Activated CD4-positive, alpha-beta T cell treated with anti-CD3 and anti-CD28 coated beads, Interleukin-2, amount 10 ng/mL, durations not matched to agents 24 days and 14 days (primary cell): ENCODE data around the gene CLASRP. TPM values are rescaled to one million over a fixed set of nuclear protein-coding genes. Genes with fewer than 3 reads are reported as not detected.
"Not testable (repeated sequence)": the region's sequence is repeated elsewhere in the genome, so short reads cannot be mapped to it uniquely, and the experiment has no call there.

Experiments
- DNase-seq: peaks from one replicate; pipeline ENCODE4 v3.0.0; 2022
- H3K27ac Mint-ChIP-seq: one replicate; pipeline ENCODE4 v1.8.0; 2022; ENCODE audit warnings: mild to moderate bottlenecking, mixed read lengths
- H3K27me3 Mint-ChIP-seq: one replicate; pipeline ENCODE4 v1.8.0; 2022; ENCODE audit warnings: mixed read lengths
- H3K36me3 Mint-ChIP-seq: one replicate; pipeline ENCODE4 v1.8.0; 2022; ENCODE audit warnings: low read depth, mild to moderate bottlenecking, mixed read lengths
- H3K4me1 Mint-ChIP-seq: one replicate; pipeline ENCODE4 v1.8.0; 2021; ENCODE audit warnings: mixed read lengths
- H3K4me3 Mint-ChIP-seq: one replicate; pipeline ENCODE4 v1.8.0; 2022; ENCODE audit warnings: mild to moderate bottlenecking, moderate library complexity, mixed read lengths
- H3K9me3 Mint-ChIP-seq: one replicate; pipeline ENCODE4 v1.8.0; 2021; ENCODE audit warnings: mixed read lengths
- intact Hi-C: fragments of 100-400 bp; cut with micrococcal nuclease; formaldehyde crosslinking; loops from one replicate; pipeline ENCODE4 v1.15.1; 2023
- total RNA-seq: library from RNA; stranded (reverse); gene quantifications from 2 replicates; pipeline ENCODE4 v1.2.3, GENCODE V29; 2022

The CLASRP gene
- total RNA-seq, 1 donor from 2014 or later: 111 TPM

DNA sequence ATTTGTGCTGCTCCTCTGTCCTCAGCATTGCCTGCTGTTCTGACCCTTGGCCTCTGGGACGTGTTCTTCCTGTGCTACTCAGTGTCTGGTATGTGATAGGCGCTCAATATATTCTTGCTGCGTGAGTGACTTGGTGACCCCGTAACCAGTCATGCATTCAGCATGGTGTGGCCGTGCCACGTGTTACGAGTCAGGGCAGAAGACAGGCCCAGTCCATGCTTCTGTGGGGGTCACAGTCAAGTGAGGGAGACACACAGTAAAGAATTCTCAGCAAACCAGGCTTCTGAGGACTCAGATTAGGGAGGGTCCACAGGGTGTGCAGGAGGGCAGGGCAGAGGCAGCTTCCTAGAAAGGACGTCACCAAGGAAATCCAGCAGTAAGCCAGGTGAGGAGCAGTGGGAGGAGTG, 62.0 kb downstream of the CLASRP start:
- H3K4me3 Mint-ChIP-seq: no peak overlapping the region
- H3K4me1 Mint-ChIP-seq: peaks cover 39% of the 10 kb centered on the region
- H3K36me3 Mint-ChIP-seq: peaks cover 1% of the 10 kb centered on the region
- intact Hi-C loops: no loop called here
- DNase-seq: no peak
- no peak overlapping the region for H3K27ac Mint-ChIP-seq
- H3K27me3 Mint-ChIP-seq: no peaks in the 10 kb centered on the region
- no peaks in the 10 kb centered on the region for H3K9me3 Mint-ChIP-seq

DNA sequence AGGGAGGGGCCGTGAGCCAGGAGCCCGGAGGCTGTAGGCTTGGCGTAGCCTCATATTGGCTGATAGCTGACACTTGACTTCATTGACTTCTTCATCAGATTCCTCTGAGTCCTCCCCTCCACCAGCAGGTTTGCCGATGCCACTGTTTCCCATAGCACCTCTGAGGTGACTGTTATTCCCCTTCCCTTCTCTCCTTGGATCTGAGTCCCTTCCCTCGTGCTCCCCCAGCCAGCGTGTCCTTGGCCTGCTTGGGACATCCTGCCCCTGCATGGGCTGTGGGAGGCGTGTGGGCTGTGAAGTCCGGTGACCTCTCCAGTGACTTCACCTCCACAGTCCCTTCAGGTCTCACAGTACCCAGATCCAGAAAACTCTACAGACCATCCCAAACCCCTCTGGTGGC, 63.0 kb downstream of the CLASRP start:
- no peaks in the 10 kb centered on the region for H3K27me3 Mint-ChIP-seq
- H3K4me3 Mint-ChIP-seq: no peak overlapping the region
- no peak overlapping the region for H3K27ac Mint-ChIP-seq
- H3K9me3 Mint-ChIP-seq: no peaks in the 10 kb centered on the region
- peaks cover 30% of the 10 kb centered on the region for H3K4me1 Mint-ChIP-seq
- H3K36me3 Mint-ChIP-seq: peaks cover under 1% of the 10 kb centered on the region
- no peak for DNase-seq
- intact Hi-C loops: no loop called here

DNA sequence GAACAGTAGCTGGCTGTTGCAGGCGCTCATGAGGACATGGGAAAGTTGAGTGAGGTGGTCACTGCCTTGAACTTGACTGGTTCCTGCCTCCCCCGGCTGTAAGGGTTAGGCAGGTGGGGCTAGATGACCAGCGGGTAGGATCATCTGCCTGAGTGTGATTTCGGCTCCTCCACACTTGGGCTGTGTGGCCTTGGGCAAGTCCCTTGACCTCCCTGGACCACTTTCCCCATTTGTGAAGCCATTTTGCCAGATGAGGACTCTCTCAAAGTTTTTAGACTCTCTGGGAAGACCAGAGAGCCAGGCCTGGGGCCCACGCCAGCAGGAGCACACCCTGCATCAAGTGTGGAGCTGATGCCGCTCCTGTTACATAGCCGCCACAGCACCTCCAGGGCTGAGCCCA, 63.6 kb downstream of the CLASRP start:
- Mint-ChIP-seq H3K4me1 (peaks cover 29% of the 10 kb centered on the region), H3K9me3 (no peaks in the 10 kb centered on the region), H3K27ac (no peak overlapping the region), H3K36me3 (no peaks in the 10 kb centered on the region), H3K4me3 (no peak overlapping the region), H3K27me3 (no peaks in the 10 kb centered on the region)
- intact Hi-C loops: no loop called here
- DNase-seq: no peak

DNA sequence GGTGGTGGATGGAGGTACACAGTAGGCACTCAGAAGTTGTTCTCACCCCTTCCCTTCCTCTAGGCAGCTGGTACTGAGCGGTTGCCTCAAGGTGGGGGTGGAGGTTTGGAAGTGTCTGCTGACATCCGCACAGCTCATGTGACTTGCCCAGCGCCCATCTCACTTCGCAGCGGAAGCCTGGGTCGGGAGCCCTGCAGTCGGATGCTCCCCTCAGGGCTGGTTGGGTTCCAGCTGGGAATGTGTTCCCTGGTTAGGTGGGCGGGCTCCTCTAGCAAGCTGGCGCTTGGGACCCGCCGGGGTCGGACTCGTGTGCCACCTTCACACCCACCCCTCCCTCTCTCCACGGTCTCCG, 64.3 kb downstream of the CLASRP start:
- Mint-ChIP-seq H3K27ac (no peak overlapping the region), H3K9me3 (no peaks in the 10 kb centered on the region), H3K4me1 (peaks cover 27% of the 10 kb centered on the region), H3K4me3 (no peak overlapping the region), H3K36me3 (no peaks in the 10 kb centered on the region), H3K27me3 (no peaks in the 10 kb centered on the region)
- DNase-seq: peak; percentile 72
- intact Hi-C loops: no loop called here

DNA sequence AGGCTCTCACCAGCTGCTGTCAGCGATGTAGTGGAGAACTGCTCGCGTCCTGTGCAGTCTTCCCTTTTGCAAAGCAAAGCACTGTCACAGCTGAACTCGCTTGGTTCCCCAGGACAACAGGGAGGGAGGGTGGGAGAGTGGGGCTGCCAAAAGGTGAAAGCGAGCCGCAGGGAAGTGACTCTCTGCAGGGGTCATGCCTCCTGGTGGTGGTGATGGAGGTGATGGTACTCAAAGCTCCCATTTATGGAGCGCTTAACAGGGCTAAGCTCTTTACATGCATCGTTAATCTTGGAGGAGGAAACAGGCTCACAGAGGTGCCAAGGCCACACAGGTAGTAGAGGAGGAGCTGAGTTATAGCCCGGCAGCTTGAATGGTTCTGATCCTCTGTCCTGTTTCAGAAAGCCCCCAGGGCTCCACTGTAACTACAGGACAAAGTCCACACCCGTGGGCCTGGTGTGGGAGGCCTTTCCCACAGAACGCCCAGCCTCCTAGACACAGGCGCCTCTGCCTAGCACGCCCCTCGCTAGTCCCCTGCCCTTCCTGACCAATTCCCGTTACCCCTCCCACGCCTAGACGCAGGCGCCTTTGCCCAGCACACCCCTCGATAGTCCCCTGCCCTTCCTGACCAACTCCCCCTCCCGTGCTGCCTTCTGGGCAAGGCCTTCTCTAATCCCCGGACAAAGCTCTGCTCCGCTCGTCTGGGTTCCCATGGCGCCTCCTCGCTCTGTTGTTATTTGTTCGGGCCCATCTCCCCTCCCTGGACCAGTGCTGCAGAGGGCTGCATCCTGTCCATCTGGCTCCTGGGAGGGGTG, 64.9 kb downstream of the CLASRP start:
- no peaks in the 10 kb centered on the region for H3K9me3 Mint-ChIP-seq
- no peak overlapping the region for H3K4me3 Mint-ChIP-seq
- peaks cover 24% of the 10 kb centered on the region for H3K4me1 Mint-ChIP-seq
- no peak for DNase-seq
- H3K27me3 Mint-ChIP-seq: no peaks in the 10 kb centered on the region
- intact Hi-C loops: no loop called here
- no peaks in the 10 kb centered on the region for H3K36me3 Mint-ChIP-seq
- H3K27ac Mint-ChIP-seq: no peak overlapping the region

DNA sequence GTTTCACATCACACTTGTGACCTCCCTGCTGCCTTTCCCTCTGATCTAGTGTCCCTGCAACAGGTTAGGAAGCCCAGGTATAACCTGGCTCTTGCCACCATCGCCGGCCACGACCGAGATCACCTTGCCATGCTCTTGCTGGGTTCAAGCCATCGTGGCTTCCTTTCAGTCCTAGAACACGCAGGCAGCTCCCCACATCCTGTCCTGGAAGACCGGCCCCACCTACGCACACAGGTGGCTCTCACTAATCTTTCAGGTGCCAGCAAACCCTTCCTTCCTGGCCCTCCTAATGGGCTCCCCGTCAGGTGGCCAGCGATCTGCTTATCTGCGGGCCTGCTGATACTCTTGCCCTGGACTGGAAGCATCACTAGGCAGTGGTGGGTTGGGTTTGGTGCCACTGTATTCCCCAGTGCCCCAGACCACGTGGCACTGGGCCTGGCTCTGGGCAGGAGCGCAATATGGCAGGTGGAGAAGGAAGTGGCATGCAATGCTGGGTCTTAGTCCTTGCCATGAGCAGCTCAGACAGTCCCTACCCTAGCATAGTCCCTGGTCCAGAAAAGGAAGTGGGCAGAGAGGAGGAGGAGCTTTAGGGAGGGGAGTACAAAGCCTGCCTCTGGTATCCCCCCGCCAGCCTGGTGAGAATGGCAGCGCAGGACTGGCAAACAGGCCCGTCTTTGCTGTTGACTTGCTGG, 66.0 kb downstream of the CLASRP start:
- peak overlapping the region; percentile 16 for H3K27ac Mint-ChIP-seq
- intact Hi-C loops: no loop called here
- H3K9me3 Mint-ChIP-seq: no peaks in the 10 kb centered on the region
- H3K4me3 Mint-ChIP-seq: peak overlapping the region; percentile 56
- H3K4me1 Mint-ChIP-seq: peaks cover 21% of the 10 kb centered on the region
- H3K36me3 Mint-ChIP-seq: no peaks in the 10 kb centered on the region
- H3K27me3 Mint-ChIP-seq: no peaks in the 10 kb centered on the region
- no peak for DNase-seq

DNA sequence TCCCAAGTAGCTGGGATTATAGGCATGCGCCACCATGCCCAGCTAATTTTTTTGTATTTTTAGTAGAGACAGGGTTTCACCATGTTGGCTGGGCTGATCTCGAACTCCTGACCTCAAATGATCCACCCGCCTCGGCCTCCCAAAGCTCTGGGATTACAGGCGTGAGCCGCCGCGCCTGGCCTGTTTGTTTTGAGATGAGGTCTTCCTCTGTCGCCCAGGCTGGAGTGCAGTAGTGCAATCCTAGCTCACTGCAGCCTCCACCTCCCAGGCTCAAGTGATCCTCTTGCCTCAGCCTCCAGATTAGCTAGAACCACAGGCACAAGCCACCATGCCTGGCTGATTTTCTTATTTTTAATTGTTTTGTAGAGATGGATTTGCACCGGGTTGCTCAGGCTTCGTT, 67.5 kb downstream of the CLASRP start:
- H3K4me1 Mint-ChIP-seq: peaks cover 21% of the 10 kb centered on the region
- H3K36me3 Mint-ChIP-seq, DNase-seq, H3K27me3 Mint-ChIP-seq, H3K4me3 Mint-ChIP-seq, intact Hi-C loops, H3K27ac Mint-ChIP-seq, H3K9me3 Mint-ChIP-seq: not testable (repeated sequence)

DNA sequence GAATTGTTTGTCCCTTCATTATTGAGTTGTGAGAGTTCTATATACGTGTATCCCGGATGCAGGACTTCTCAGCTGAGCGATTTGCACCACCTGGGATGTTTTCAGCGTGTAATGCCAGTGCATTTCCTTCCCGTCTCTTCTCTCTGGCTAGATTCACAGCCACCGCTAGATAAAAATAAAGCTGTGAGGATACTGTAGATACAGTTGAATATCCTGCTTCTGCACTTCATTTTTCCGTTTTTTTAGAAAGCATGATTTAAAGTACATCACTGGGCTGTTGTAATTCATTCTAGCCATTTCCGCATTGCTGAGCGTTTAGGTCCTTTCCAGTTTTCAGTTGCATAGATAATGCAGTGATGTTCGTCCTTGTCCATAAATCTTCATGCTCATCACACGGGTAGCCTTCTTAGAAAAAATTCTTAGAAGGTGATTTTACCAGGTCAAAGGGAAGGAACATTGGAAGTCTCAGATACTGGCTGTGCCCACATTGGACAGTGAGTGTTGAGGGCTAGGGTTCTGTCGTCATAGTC, 68.8 kb downstream of the CLASRP start:
- intact Hi-C loops: no loop called here
- H3K4me3 Mint-ChIP-seq: no peak overlapping the region

DNA sequence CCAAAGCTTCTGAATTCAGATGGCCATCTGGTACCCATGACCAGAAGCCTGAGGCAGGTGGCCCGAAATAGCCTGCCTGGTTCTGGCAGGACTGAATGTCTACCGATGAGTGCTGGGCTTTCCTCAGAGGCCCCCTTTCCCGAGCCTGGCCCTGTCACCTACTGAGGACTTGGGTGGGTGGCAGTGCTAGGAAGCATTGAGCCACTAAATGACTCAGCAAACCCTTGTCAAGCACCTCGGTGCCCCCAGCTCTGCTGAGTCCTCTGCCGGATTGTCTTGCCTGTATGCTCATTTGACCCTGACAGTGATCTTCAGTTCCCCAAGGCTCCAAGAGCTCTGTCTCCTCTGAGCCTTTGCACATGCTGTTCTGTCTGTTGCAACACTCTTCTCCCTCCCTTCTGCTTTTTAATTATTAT, 72.0 kb downstream of the CLASRP start:
- no peak overlapping the region for H3K4me3 Mint-ChIP-seq
- no peaks in the 10 kb centered on the region for H3K27me3 Mint-ChIP-seq
- H3K27ac Mint-ChIP-seq: no peak overlapping the region
- no peak for DNase-seq
- no peaks in the 10 kb centered on the region for H3K36me3 Mint-ChIP-seq
- no peaks in the 10 kb centered on the region for H3K9me3 Mint-ChIP-seq
- intact Hi-C loops: no loop called here
- peaks cover 2% of the 10 kb centered on the region for H3K4me1 Mint-ChIP-seq

More for the DNA sequence above, 68.8 kb downstream of the CLASRP start:
- H3K9me3 Mint-ChIP-seq: no peaks in the 10 kb centered on the region
- H3K27ac Mint-ChIP-seq: no peak overlapping the region
- H3K4me1 Mint-ChIP-seq: peaks cover 18% of the 10 kb centered on the region
- H3K36me3 Mint-ChIP-seq: no peaks in the 10 kb centered on the region
- no peak for DNase-seq
- no peaks in the 10 kb centered on the region for H3K27me3 Mint-ChIP-seq

DNA sequence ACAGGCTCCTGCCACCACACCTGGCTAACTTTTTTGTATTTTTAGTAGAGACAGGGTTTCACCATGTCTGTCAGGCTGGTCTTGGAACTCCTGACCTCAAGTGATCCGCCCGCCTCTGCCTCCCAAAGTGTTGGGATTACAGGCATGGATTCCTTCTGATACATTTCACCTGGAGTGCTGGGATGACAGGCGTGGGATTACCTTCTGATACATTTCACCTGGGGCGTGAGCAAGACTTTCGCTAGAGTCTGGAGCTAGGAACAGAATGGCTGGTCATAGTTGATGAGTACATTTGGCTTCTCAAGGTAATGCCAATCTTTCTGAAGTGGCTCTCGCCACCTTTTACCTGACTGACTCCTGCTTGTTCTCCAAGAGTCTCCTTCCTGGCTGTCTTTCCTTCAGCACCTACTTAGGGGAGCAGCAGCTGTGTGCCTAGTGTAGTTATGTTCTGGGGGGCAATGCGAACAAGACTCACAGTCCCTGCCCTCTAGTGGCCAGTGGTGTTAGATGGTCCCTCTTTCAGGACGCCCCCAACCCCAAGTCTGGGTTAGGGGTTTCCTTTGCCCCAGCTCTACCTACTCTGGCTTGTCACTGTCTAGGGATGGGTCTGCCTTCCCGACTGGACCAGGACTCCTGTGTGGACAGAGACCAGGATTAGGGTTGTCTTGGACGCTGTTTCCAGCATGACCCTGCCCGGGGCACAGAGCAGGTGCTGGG, 73.4 kb downstream of the CLASRP start:
- H3K4me1 Mint-ChIP-seq: peaks cover 11% of the 10 kb centered on the region
- no peak for DNase-seq
- no peaks in the 10 kb centered on the region for H3K36me3 Mint-ChIP-seq
- H3K27me3 Mint-ChIP-seq: no peaks in the 10 kb centered on the region
- no peak overlapping the region for H3K4me3 Mint-ChIP-seq
- H3K9me3 Mint-ChIP-seq: no peaks in the 10 kb centered on the region
- intact Hi-C loops: no loop called here
- no peak overlapping the region for H3K27ac Mint-ChIP-seq

DNA sequence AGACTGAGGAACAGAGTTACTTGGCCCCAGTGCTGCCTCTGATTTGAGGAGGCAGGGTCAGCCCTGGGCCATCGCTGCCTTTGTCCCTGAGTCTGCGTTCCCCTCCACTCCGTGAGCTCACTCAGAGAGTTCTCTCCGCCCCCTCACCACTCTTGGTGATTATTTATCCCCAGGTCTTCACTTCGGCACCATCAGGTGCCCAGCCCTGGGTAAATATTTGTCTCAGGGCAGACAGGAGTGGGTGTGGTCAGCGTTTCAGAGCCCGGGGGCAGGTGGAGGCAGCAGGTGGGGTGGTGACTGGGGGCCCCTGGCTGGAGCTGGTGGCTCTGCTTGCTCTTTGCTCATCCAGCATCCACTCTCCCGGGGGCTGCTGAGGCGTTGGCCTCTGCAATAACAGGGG, 74.8 kb downstream of the CLASRP start:
- Mint-ChIP-seq H3K27ac (no peak overlapping the region), H3K27me3 (no peaks in the 10 kb centered on the region), H3K4me3 (no peak overlapping the region), H3K36me3 (no peaks in the 10 kb centered on the region), H3K4me1 (peaks cover 23% of the 10 kb centered on the region), H3K9me3 (no peaks in the 10 kb centered on the region)
- no peak for DNase-seq
- intact Hi-C loops: no loop called here

DNA sequence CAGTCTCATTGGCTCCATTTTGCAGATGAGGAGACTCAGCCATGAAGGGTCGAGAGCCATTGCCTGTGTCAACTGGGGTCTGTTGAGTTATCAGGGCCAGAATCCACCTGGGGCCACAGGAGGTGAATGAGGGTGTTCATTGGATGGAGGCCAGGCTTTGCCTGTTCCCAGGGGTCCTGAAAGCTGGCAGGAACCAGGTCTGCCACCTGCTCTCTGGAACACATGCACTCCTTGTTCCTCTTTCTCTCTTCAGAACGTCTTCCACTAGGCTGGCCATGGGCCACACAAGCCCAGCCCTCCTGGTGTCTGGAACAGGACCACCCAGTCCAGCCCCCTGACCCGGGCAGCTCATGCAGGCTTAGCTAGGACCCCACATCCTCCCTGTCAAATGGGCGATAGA, 75.3 kb downstream of the CLASRP start:
- DNase-seq: no peak
- intact Hi-C loops: no loop called here
- H3K4me1 Mint-ChIP-seq: peaks cover 27% of the 10 kb centered on the region
- no peaks in the 10 kb centered on the region for H3K36me3 Mint-ChIP-seq
- no peaks in the 10 kb centered on the region for H3K9me3 Mint-ChIP-seq
- H3K4me3 Mint-ChIP-seq: no peak overlapping the region
- no peak overlapping the region for H3K27ac Mint-ChIP-seq
- no peaks in the 10 kb centered on the region for H3K27me3 Mint-ChIP-seq

DNA sequence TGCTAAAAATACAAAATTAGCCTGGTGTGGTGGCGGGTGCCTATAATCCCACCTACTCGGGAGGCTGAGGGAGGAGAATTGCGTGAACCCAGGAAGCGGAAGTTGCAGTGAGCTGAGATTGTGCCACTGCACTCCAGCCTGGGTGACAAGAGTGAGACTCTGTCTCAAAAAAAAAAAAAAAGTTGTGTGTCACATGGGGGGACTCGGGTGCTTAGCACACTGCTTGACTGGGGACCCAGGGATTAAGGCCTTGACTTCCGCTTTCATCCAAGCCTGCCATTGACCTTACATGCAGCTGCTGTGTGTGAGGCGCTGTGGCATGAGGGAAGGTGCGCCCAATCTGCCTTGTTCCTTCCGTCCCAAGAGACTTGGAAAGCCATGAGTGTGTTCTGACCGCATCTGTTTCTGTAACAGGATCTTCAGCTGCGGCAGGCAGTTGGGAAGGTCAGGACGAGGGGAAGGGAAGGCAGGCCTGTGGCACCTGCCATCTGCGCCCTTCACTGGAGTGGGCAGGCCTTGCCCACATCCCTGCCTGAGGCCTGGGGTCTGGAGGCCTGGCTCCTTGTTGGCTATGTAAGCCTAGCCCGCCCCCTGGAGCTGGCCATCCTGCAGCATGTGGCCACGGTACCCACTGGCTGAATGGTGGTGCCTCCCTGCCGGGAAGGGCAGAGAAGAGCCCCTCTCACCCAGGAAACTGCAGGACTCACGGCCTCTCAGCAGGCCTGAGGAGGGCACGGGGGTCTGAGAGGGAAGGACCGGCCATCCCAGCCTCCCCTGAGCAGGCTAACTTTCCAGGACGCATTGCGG, 77.2 kb downstream of the CLASRP start:
- Mint-ChIP-seq H3K27me3 (no peaks in the 10 kb centered on the region), H3K27ac (no peak overlapping the region), H3K4me1 (peaks cover 34% of the 10 kb centered on the region), H3K36me3 (no peaks in the 10 kb centered on the region), H3K4me3 (peak overlapping the region; percentile 51), H3K9me3 (no peaks in the 10 kb centered on the region)
- no peak for DNase-seq
- intact Hi-C loops: loop anchor here (2.0 to 5.0 kb wide), 2 partner anchors 37 to 46 kb away; partner anchors contain the start of genes GEMIN7 and NKPD1
